ENCODE results near the gene EAF1. TPM values are rescaled to one million over a fixed set of nuclear protein-coding genes. Genes with fewer than 3 reads are reported as not detected.

The EAF1 gene
- total RNA-seq, 1 experiment from 2014 or later = 32.1 TPM

- no peak overlapping the region for H3K4me3 ChIP-seq (replicated peaks in 1 of 2; ENCODE audit: low read depth in 1 of 2, low read length in 2 of 2)
- H3K9me3 ChIP-seq (ENCODE audit: control insufficient read depth in 1 of 2, insufficient read depth in 1 of 2, low read depth in 1 of 2, low read length in 2 of 2) = no peaks in the 10 kb centered on the region
- no peak for TF ChIP-seq ATF3 (IDR thresholded peaks at IDR 0.05)
- no peak for TF ChIP-seq YY1 (IDR thresholded peaks at IDR 0.05; ENCODE audit: extremely low read depth, insufficient replicate concordance, low read depth, low read length)
- no peak for TF ChIP-seq CEBPB (IDR thresholded peaks at IDR 0.05; ENCODE audit: low read depth)
- no peak for TF ChIP-seq POLR2A (IDR thresholded peaks at IDR 0.05; ENCODE audit: borderline replicate concordance, extremely low read depth, insufficient read depth, insufficient read length)
- TF ChIP-seq RAD21 (IDR thresholded peaks at IDR 0.05; ENCODE audit: low read depth) = no peak
- TF ChIP-seq, protein P1, sequence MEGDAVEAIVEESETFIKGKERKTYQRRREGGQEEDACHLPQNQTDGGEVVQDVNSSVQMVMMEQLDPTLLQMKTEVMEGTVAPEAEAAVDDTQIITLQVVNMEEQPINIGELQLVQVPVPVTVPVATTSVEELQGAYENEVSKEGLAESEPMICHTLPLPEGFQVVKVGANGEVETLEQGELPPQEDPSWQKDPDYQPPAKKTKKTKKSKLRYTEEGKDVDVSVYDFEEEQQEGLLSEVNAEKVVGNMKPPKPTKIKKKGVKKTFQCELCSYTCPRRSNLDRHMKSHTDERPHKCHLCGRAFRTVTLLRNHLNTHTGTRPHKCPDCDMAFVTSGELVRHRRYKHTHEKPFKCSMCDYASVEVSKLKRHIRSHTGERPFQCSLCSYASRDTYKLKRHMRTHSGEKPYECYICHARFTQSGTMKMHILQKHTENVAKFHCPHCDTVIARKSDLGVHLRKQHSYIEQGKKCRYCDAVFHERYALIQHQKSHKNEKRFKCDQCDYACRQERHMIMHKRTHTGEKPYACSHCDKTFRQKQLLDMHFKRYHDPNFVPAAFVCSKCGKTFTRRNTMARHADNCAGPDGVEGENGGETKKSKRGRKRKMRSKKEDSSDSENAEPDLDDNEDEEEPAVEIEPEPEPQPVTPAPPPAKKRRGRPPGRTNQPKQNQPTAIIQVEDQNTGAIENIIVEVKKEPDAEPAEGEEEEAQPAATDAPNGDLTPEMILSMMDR (IDR thresholded peaks at IDR 0.05 in 2 of 3, conservative IDR thresholded peaks at IDR 0.05 in 1 of 3; ENCODE audit: borderline replicate concordance in 1 of 3, insufficient read depth in 1 of 3, low read depth in 2 of 3, low read length in 2 of 3) = no peak
- H3K4me1 ChIP-seq (ENCODE audit: control insufficient read depth in 1 of 2, insufficient read depth in 2 of 2, low read length in 2 of 2) = no peaks in the 10 kb centered on the region
- H4K20me1 ChIP-seq (ENCODE audit: insufficient read depth) = no peaks in the 10 kb centered on the region
- no peak overlapping the region for H2AFZ ChIP-seq (ENCODE audit: low read depth, low read length, poor library complexity, severe bottlenecking)
- H3K4me2 ChIP-seq (ENCODE audit: low read length) = no peak overlapping the region
- no peaks in the 10 kb centered on the region for H3K27me3 ChIP-seq (ENCODE audit: insufficient read depth, low read length)
- no peak overlapping the region for H3K27ac ChIP-seq (ENCODE audit: low read depth, low read length)
- no peaks in the 10 kb centered on the region for H3K36me3 ChIP-seq (ENCODE audit: control insufficient read depth in 1 of 2, insufficient read depth in 2 of 2, low read length in 2 of 2)
- H3K9me2 ChIP-seq (ENCODE audit: insufficient read depth) = no peaks in the 10 kb centered on the region
- ATAC-seq (no peak), DNase-seq (ENCODE audit: low read depth, low spot score) (no peak)
- POLR2A ChIA-PET = no interaction called here
- intact Hi-C loops (cut with micrococcal nuclease) = no loop called here
- H3K79me2 ChIP-seq (ENCODE audit: insufficient read depth, low read length) = no peaks in the 10 kb centered on the region
- CTCF ChIA-PET = no interaction called here
- H3K9ac ChIP-seq (ENCODE audit: low read length) = no peak overlapping the region
- RAD21 ChIA-PET (ENCODE audit: low non-redundant PET in 1 of 2, low total read pairs in 2 of 2, uncharacterized antibody in 2 of 2, unreplicated experiment in 2 of 2) = no interaction called here
- no TSS peak for BruUV-seq (replicated peaks)
These were observed 51.2 kb downstream of the EAF1 start for GRCh38 chr3:15478640-15478979.

DNA sequence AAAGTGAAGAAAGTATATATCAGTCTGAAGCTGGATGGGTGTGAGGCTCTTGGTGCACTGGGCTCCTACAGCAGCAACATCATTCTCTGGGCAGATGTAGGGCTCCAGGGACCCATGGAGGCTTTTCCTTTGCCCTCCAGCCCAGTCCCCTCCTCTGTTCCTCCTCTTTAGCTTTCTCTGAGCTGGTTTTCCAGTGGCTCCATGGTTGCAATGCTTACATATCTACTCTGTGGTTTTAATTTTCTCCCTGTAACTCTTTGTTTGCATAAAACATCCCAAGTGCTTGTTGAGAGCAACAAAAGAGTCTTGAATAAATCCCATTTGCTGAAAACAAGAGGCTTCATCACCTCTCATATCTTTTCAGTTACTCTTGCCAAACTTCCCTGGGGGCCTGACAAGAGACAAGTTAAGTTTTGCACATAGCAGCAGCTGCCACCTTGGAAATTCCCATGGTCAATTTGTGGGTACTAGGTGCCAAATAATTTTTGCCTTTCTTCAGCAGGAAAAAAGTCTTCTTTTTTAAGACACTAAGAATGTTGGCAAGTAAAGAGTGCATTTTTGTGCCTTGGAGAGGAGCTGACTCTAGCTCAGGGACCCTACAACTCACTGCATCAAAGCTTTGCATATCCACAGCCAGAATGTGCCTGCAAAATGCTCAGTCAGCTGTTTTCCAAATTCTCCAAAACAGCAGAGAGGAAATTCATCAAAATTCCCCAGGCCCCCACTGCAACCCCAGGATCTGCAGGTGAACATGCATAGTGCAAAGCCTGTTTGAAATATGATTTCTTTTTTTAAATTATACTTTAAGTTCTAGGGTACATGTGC lies 52.2 kb downstream of the EAF1 start:
- no peaks in the 10 kb centered on the region for H3K79me2 ChIP-seq (ENCODE audit: insufficient read depth, low read length)
- ChIA-PET POLR2A (no interaction called here), RAD21 (ENCODE audit: low non-redundant PET in 1 of 2, low total read pairs in 2 of 2, uncharacterized antibody in 2 of 2, unreplicated experiment in 2 of 2) (no interaction called here), CTCF (no interaction called here)
- H3K27me3 ChIP-seq (ENCODE audit: insufficient read depth, low read length) = no peaks in the 10 kb centered on the region
- DNase-seq (ENCODE audit: low read depth, low spot score) = no peak
- no peak overlapping the region for H2AFZ ChIP-seq (ENCODE audit: low read depth, low read length, poor library complexity, severe bottlenecking)
- BruUV-seq (replicated peaks) = no TSS peak
- no peaks in the 10 kb centered on the region for H4K20me1 ChIP-seq (ENCODE audit: insufficient read depth)
- no peak overlapping the region for H3K9ac ChIP-seq (ENCODE audit: low read length)
- H3K9me2 ChIP-seq (ENCODE audit: insufficient read depth) = no peaks in the 10 kb centered on the region
- intact Hi-C loops (cut with micrococcal nuclease) = no loop called here
- H3K4me1 ChIP-seq (ENCODE audit: control insufficient read depth in 1 of 2, insufficient read depth in 2 of 2, low read length in 2 of 2) = no peaks in the 10 kb centered on the region
- ATAC-seq = no peak
- no peaks in the 10 kb centered on the region for H3K36me3 ChIP-seq (ENCODE audit: control insufficient read depth in 1 of 2, insufficient read depth in 2 of 2, low read length in 2 of 2)
- H3K9me3 ChIP-seq (ENCODE audit: control insufficient read depth in 1 of 2, insufficient read depth in 1 of 2, low read depth in 1 of 2, low read length in 2 of 2) = no peaks in the 10 kb centered on the region
- H3K27ac ChIP-seq (ENCODE audit: low read depth, low read length) = no peak overlapping the region
- no peak overlapping the region for H3K4me3 ChIP-seq (replicated peaks in 1 of 2; ENCODE audit: low read depth in 1 of 2, low read length in 2 of 2)
- H3K4me2 ChIP-seq (ENCODE audit: low read length) = no peak overlapping the region
- no peak for TF ChIP-seq CEBPB (IDR thresholded peaks at IDR 0.05; ENCODE audit: low read depth)
- TF ChIP-seq ZFX (IDR thresholded peaks at IDR 0.05) = no peak
- no peak for TF ChIP-seq EZH2 (IDR thresholded peaks at IDR 0.05)
- TF ChIP-seq ELF1 (IDR thresholded peaks at IDR 0.05; ENCODE audit: borderline replicate concordance, low read depth) = no peak
- TF ChIP-seq, protein P2, sequence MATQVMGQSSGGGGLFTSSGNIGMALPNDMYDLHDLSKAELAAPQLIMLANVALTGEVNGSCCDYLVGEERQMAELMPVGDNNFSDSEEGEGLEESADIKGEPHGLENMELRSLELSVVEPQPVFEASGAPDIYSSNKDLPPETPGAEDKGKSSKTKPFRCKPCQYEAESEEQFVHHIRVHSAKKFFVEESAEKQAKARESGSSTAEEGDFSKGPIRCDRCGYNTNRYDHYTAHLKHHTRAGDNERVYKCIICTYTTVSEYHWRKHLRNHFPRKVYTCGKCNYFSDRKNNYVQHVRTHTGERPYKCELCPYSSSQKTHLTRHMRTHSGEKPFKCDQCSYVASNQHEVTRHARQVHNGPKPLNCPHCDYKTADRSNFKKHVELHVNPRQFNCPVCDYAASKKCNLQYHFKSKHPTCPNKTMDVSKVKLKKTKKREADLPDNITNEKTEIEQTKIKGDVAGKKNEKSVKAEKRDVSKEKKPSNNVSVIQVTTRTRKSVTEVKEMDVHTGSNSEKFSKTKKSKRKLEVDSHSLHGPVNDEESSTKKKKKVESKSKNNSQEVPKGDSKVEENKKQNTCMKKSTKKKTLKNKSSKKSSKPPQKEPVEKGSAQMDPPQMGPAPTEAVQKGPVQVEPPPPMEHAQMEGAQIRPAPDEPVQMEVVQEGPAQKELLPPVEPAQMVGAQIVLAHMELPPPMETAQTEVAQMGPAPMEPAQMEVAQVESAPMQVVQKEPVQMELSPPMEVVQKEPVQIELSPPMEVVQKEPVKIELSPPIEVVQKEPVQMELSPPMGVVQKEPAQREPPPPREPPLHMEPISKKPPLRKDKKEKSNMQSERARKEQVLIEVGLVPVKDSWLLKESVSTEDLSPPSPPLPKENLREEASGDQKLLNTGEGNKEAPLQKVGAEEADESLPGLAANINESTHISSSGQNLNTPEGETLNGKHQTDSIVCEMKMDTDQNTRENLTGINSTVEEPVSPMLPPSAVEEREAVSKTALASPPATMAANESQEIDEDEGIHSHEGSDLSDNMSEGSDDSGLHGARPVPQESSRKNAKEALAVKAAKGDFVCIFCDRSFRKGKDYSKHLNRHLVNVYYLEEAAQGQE (IDR thresholded peaks at IDR 0.05; ENCODE audit: low read depth) = no peak
- no peak for TF ChIP-seq SP1 (IDR thresholded peaks at IDR 0.05; ENCODE audit: low read depth)
- TF ChIP-seq EGR1 (IDR thresholded peaks at IDR 0.05; ENCODE audit: low read depth) = no peak
- TF ChIP-seq, protein P3, sequence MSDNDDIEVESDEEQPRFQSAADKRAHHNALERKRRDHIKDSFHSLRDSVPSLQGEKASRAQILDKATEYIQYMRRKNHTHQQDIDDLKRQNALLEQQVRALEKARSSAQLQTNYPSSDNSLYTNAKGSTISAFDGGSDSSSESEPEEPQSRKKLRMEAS (IDR thresholded peaks at IDR 0.05) = no peak
- TF ChIP-seq JUND (IDR thresholded peaks at IDR 0.05) = no peak
- no peak for TF ChIP-seq ATF3 (IDR thresholded peaks at IDR 0.05)
- TF ChIP-seq FOSL1 (IDR thresholded peaks at IDR 0.05; ENCODE audit: low read depth) = no peak
- TF ChIP-seq CBX3 (IDR thresholded peaks at IDR 0.05; ENCODE audit: low read depth) = no peak

Measured in HCT116 (cell line).